ENCODE data around the gene RECQL5.

The RECQL5 gene

GRCh38 chr17:75630071-75630917 lies 36.7 kb downstream of the RECQL5 start:
- H3K27ac ChIP-seq (ENCODE audit: low read depth, low read length): no peak overlapping the region
- H3K9me3 ChIP-seq (ENCODE audit: control insufficient read depth in 1 of 2, low read length in 2 of 2): no peaks in the 10 kb centered on the region
- H3K27me3 ChIP-seq (ENCODE audit: control insufficient read depth in 1 of 2, insufficient read depth in 2 of 2, low read length in 2 of 2): no peaks in the 10 kb centered on the region
- peaks cover 28 to 32% of the 10 kb centered on the region in 2 donors for H3K4me1 ChIP-seq (ENCODE audit: control insufficient read depth in 1 of 2, insufficient read depth in 2 of 2, low read length in 2 of 2)
- no peak overlapping the region for H3K4me3 ChIP-seq (ENCODE audit: low read depth in 1 of 2, low read length in 2 of 2)
- peaks cover 11 to 44% of the 10 kb centered on the region in 2 donors for H3K36me3 ChIP-seq (ENCODE audit: control insufficient read depth in 1 of 2, insufficient read depth in 2 of 2, low read length in 2 of 2)
- no peak overlapping the region for H3K9ac ChIP-seq (ENCODE audit: low read depth in 1 of 2, low read length in 2 of 2)

- no peak overlapping the region for H3K9ac ChIP-seq (ENCODE audit: low read depth in 1 of 2, low read length in 2 of 2)
- H3K9me3 ChIP-seq (ENCODE audit: control insufficient read depth in 1 of 2, low read length in 2 of 2): no peaks in the 10 kb centered on the region
- H3K4me3 ChIP-seq (ENCODE audit: low read depth in 1 of 2, low read length in 2 of 2): no peak overlapping the region
- H3K4me1 ChIP-seq (ENCODE audit: control insufficient read depth in 1 of 2, insufficient read depth in 2 of 2, low read length in 2 of 2): peaks cover 17 to 21% of the 10 kb centered on the region in 2 donors
- peaks cover 11 to 56% of the 10 kb centered on the region in 2 donors for H3K36me3 ChIP-seq (ENCODE audit: control insufficient read depth in 1 of 2, insufficient read depth in 2 of 2, low read length in 2 of 2)
- no peaks in the 10 kb centered on the region for H3K27me3 ChIP-seq (ENCODE audit: control insufficient read depth in 1 of 2, insufficient read depth in 2 of 2, low read length in 2 of 2)
- H3K27ac ChIP-seq (ENCODE audit: low read depth, low read length): no peak overlapping the region
Measured at GRCh38 chr17:75629157-75629556, 37.8 kb downstream of the RECQL5 start.

GRCh38 chr17:75628425-75628824 lies 38.5 kb downstream of the RECQL5 start:
- H3K4me1 ChIP-seq (ENCODE audit: control insufficient read depth in 1 of 2, insufficient read depth in 2 of 2, low read length in 2 of 2): peaks cover 9 to 13% of the 10 kb centered on the region in 2 donors
- H3K9me3 ChIP-seq (ENCODE audit: control insufficient read depth in 1 of 2, low read length in 2 of 2): no peaks in the 10 kb centered on the region
- H3K9ac ChIP-seq (ENCODE audit: low read depth in 1 of 2, low read length in 2 of 2): no peak overlapping the region
- H3K27ac ChIP-seq (ENCODE audit: low read depth, low read length): no peak overlapping the region
- H3K27me3 ChIP-seq (ENCODE audit: control insufficient read depth in 1 of 2, insufficient read depth in 2 of 2, low read length in 2 of 2): no peaks in the 10 kb centered on the region
- H3K36me3 ChIP-seq (ENCODE audit: control insufficient read depth in 1 of 2, insufficient read depth in 2 of 2, low read length in 2 of 2): peaks cover 11 to 63% of the 10 kb centered on the region in 2 donors
- H3K4me3 ChIP-seq (ENCODE audit: low read depth in 1 of 2, low read length in 2 of 2): no peak overlapping the region

- Histone ChIP-seq H3K4me1 (ENCODE audit: control insufficient read depth in 1 of 2, insufficient read depth in 2 of 2, low read length in 2 of 2) (peaks cover 0 to 3% of the 10 kb centered on the region in 2 donors), H3K4me3 (ENCODE audit: low read depth in 1 of 2, low read length in 2 of 2) (no peak overlapping the region), H3K27me3 (ENCODE audit: control insufficient read depth in 1 of 2, insufficient read depth in 2 of 2, low read length in 2 of 2) (no peaks in the 10 kb centered on the region), H3K27ac (ENCODE audit: low read depth, low read length) (no peak overlapping the region), H3K9ac (ENCODE audit: low read depth in 1 of 2, low read length in 2 of 2) (no peak overlapping the region), H3K9me3 (ENCODE audit: control insufficient read depth in 1 of 2, low read length in 2 of 2) (no peaks in the 10 kb centered on the region), H3K36me3 (ENCODE audit: control insufficient read depth in 1 of 2, insufficient read depth in 2 of 2, low read length in 2 of 2) (peaks cover 11 to 71% of the 10 kb centered on the region in 2 donors)
Measured at GRCh38 chr17:75627094-75627493, 39.9 kb downstream of the RECQL5 start.

- peaks cover 11 to 72% of the 10 kb centered on the region in 2 donors for H3K36me3 ChIP-seq (ENCODE audit: control insufficient read depth in 1 of 2, insufficient read depth in 2 of 2, low read length in 2 of 2)
- no peak overlapping the region for H3K4me3 ChIP-seq (ENCODE audit: low read depth in 1 of 2, low read length in 2 of 2)
- no peak overlapping the region for H3K9ac ChIP-seq (ENCODE audit: low read depth in 1 of 2, low read length in 2 of 2)
- H3K27ac ChIP-seq (ENCODE audit: low read depth, low read length): no peak overlapping the region
- H3K9me3 ChIP-seq (ENCODE audit: control insufficient read depth in 1 of 2, low read length in 2 of 2): no peaks in the 10 kb centered on the region
- no peaks in the 10 kb centered on the region for H3K4me1 ChIP-seq (ENCODE audit: control insufficient read depth in 1 of 2, insufficient read depth in 2 of 2, low read length in 2 of 2)
- no peaks in the 10 kb centered on the region for H3K27me3 ChIP-seq (ENCODE audit: control insufficient read depth in 1 of 2, insufficient read depth in 2 of 2, low read length in 2 of 2)
Measured at GRCh38 chr17:75626496-75627038, 40.4 kb downstream of the RECQL5 start.

- Histone ChIP-seq H3K4me3 (ENCODE audit: low read depth in 1 of 2, low read length in 2 of 2) (no peak overlapping the region), H3K27ac (ENCODE audit: low read depth, low read length) (no peak overlapping the region), H3K36me3 (ENCODE audit: control insufficient read depth in 1 of 2, insufficient read depth in 2 of 2, low read length in 2 of 2) (peaks cover 14 to 78% of the 10 kb centered on the region in 2 donors), H3K4me1 (ENCODE audit: control insufficient read depth in 1 of 2, insufficient read depth in 2 of 2, low read length in 2 of 2) (no peaks in the 10 kb centered on the region), H3K9me3 (ENCODE audit: control insufficient read depth in 1 of 2, low read length in 2 of 2) (no peaks in the 10 kb centered on the region), H3K9ac (ENCODE audit: low read depth in 1 of 2, low read length in 2 of 2) (no peak overlapping the region), H3K27me3 (ENCODE audit: control insufficient read depth in 1 of 2, insufficient read depth in 2 of 2, low read length in 2 of 2) (no peaks in the 10 kb centered on the region)
Measured at GRCh38 chr17:75625813-75626486, 41.0 kb downstream of the RECQL5 start.

- H3K4me3 ChIP-seq (ENCODE audit: low read depth in 1 of 2, low read length in 2 of 2): no peak overlapping the region
- H3K4me1 ChIP-seq (ENCODE audit: control insufficient read depth in 1 of 2, insufficient read depth in 2 of 2, low read length in 2 of 2): no peaks in the 10 kb centered on the region
- H3K9me3 ChIP-seq (ENCODE audit: control insufficient read depth in 1 of 2, low read length in 2 of 2): no peaks in the 10 kb centered on the region
- H3K36me3 ChIP-seq (ENCODE audit: control insufficient read depth in 1 of 2, insufficient read depth in 2 of 2, low read length in 2 of 2): peaks cover 15 to 82% of the 10 kb centered on the region in 2 donors
- no peak overlapping the region for H3K27ac ChIP-seq (ENCODE audit: low read depth, low read length)
- H3K9ac ChIP-seq (ENCODE audit: low read depth in 1 of 2, low read length in 2 of 2): no peak overlapping the region
- no peaks in the 10 kb centered on the region for H3K27me3 ChIP-seq (ENCODE audit: control insufficient read depth in 1 of 2, insufficient read depth in 2 of 2, low read length in 2 of 2)
Measured at GRCh38 chr17:75624714-75625345, 42.1 kb downstream of the RECQL5 start.

- no peaks in the 10 kb centered on the region for H3K9me3 ChIP-seq (ENCODE audit: control insufficient read depth in 1 of 2, low read length in 2 of 2)
- no peaks in the 10 kb centered on the region for H3K4me1 ChIP-seq (ENCODE audit: control insufficient read depth in 1 of 2, insufficient read depth in 2 of 2, low read length in 2 of 2)
- no peak overlapping the region for H3K9ac ChIP-seq (ENCODE audit: low read depth in 1 of 2, low read length in 2 of 2)
- H3K4me3 ChIP-seq (ENCODE audit: low read depth in 1 of 2, low read length in 2 of 2): no peak overlapping the region
- H3K36me3 ChIP-seq (ENCODE audit: control insufficient read depth in 1 of 2, insufficient read depth in 2 of 2, low read length in 2 of 2): peaks cover 15 to 86% of the 10 kb centered on the region in 2 donors
- H3K27me3 ChIP-seq (ENCODE audit: control insufficient read depth in 1 of 2, insufficient read depth in 2 of 2, low read length in 2 of 2): no peaks in the 10 kb centered on the region
- no peak overlapping the region for H3K27ac ChIP-seq (ENCODE audit: low read depth, low read length)
Measured at GRCh38 chr17:75624021-75624420, 42.9 kb downstream of the RECQL5 start.

- Histone ChIP-seq H3K9ac (ENCODE audit: low read depth in 1 of 2, low read length in 2 of 2) (no peak overlapping the region), H3K4me1 (ENCODE audit: control insufficient read depth in 1 of 2, insufficient read depth in 2 of 2, low read length in 2 of 2) (no peaks in the 10 kb centered on the region), H3K27me3 (ENCODE audit: control insufficient read depth in 1 of 2, insufficient read depth in 2 of 2, low read length in 2 of 2) (no peaks in the 10 kb centered on the region), H3K36me3 (ENCODE audit: control insufficient read depth in 1 of 2, insufficient read depth in 2 of 2, low read length in 2 of 2) (peaks cover 15 to 86% of the 10 kb centered on the region in 2 donors), H3K4me3 (ENCODE audit: low read depth in 1 of 2, low read length in 2 of 2) (no peak overlapping the region), H3K27ac (ENCODE audit: low read depth, low read length) (no peak overlapping the region), H3K9me3 (ENCODE audit: control insufficient read depth in 1 of 2, low read length in 2 of 2) (no peaks in the 10 kb centered on the region)
Measured at GRCh38 chr17:75623386-75623785, 43.6 kb downstream of the RECQL5 start.
